GM19239 (cell line): Measurements from ENCODE around the gene TOB2.

Source experiments
- DNase-seq: peaks from one replicate; pipeline ENCODE4 v3.0.0; 2011; ENCODE audit warnings: low spot score; ENCODE audit not compliant: insufficient read length
- FAIRE-seq: peaks from 2 replicates; lab custom pipeline; 2011; peaks lifted over from hg19 to GRCh38; lab: Jason Lieb, UNC

Gene TOB2

GRCh38 chr22:41398921-41399320 lies 47.7 kb downstream of the TOB2 start:
- DNase-seq (no peak), FAIRE-seq (no peak)

GRCh38 chr22:41397143-41397811 lies 49.3 kb downstream of the TOB2 start:
- DNase-seq (no peak), FAIRE-seq (no peak)

- FAIRE-seq (no peak), DNase-seq (no peak)
Observed at GRCh38 chr22:41395531-41396240, 50.9 kb downstream of the TOB2 start.

GRCh38 chr22:41394012-41394356 lies 52.6 kb downstream of the TOB2 start:
- no peak for DNase-seq
- no peak for FAIRE-seq

GRCh38 chr22:41387341-41387740 lies 59.3 kb downstream of the TOB2 start:
- DNase-seq (no peak), FAIRE-seq (no peak)

- FAIRE-seq (no peak), DNase-seq (no peak)
Observed at GRCh38 chr22:41384128-41384527, 62.5 kb downstream of the TOB2 start.
